ENCODE results near the gene FGF4. TPM values are rescaled to one million over a fixed set of nuclear protein-coding genes. Genes with fewer than 3 reads are reported as not detected.

Gene FGF4
- total RNA-seq, 2 donors from 2014 or later = 0.27 to 3.5 TPM

GRCh38 chr11:69760319-69760718 is 14.8 kb downstream of the FGF4 start:
- Histone ChIP-seq H3K27ac (ENCODE audit: low read depth, low read length) (no peak overlapping the region), H3K9ac (ENCODE audit: extremely low read depth, low read length, poor library complexity, severe bottlenecking) (no peak overlapping the region), H3K27me3 (ENCODE audit: control insufficient read depth, insufficient read depth, low read length, poor library complexity, severe bottlenecking) (no peaks in the 10 kb centered on the region), H3K9me3 (ENCODE audit: control insufficient read depth, low read length) (no peaks in the 10 kb centered on the region), H3K36me3 (ENCODE audit: control insufficient read depth, insufficient read depth, low read length) (no peaks in the 10 kb centered on the region), H3K4me1 (ENCODE audit: control insufficient read depth, insufficient read depth, low read length) (peaks cover 3% of the 10 kb centered on the region), H3K4me3 (ENCODE audit: low read length) (no peak overlapping the region)
- DNase-seq = no peak
- Mint-ChIP-seq H3K9me3 (peaks cover 10% of the 10 kb centered on the region), H3K36me3 (ENCODE audit: low read depth) (peaks cover 4% of the 10 kb centered on the region), H3K27ac (no peak overlapping the region), H3K4me1 (peaks cover 11% of the 10 kb centered on the region), H3K4me3 (no peak overlapping the region), H3K27me3 (ENCODE audit: insufficient read depth) (peaks cover 7% of the 10 kb centered on the region)
- 90 to 94% methylated on average over 3 to 4 of the region's 4 CpGs for WGBS, 2 experiments (ENCODE audit: insufficient coverage in 1 of 2, insufficient read length in 1 of 2)
- TF ChIP-seq CTCF (conservative IDR thresholded peaks at IDR 0.05) = no peak

DNA sequence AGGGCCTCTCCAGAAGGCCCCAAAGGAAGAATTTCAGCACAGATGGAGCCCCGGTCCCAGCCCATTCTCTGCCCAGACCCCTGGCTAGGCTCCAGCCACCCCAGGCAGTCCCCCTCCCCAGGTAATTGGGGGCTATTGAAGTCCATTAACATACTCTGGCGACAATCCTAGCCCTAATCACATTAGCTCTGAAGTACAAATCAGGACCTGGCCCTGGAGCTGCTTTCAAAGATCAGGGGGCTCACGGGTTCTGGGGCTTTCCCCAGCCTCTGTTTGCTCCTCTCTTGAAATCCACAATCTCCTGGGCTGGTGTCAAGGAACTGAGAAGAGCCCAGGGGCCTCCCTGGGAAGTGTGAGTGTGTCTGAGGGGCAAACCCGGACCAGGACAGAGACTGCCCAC is 22.3 kb downstream of the FGF4 start:
- Mint-ChIP-seq H3K4me1 (peaks cover 12% of the 10 kb centered on the region), H3K4me3 (no peak overlapping the region), H3K27ac (peak overlapping the region; percentile 48), H3K36me3 (ENCODE audit: low read depth) (peaks cover 4% of the 10 kb centered on the region), H3K27me3 (ENCODE audit: insufficient read depth) (peaks cover 7% of the 10 kb centered on the region), H3K9me3 (peaks cover 7% of the 10 kb centered on the region)
- peak; percentile 66 for DNase-seq
- Histone ChIP-seq H3K27ac (ENCODE audit: low read depth, low read length) (no peak overlapping the region), H3K36me3 (ENCODE audit: control insufficient read depth, insufficient read depth, low read length) (no peaks in the 10 kb centered on the region), H3K4me1 (ENCODE audit: control insufficient read depth, insufficient read depth, low read length) (peaks cover 4% of the 10 kb centered on the region), H3K9me3 (ENCODE audit: control insufficient read depth, low read length) (no peaks in the 10 kb centered on the region), H3K4me3 (ENCODE audit: low read length) (no peak overlapping the region), H3K27me3 (ENCODE audit: control insufficient read depth, insufficient read depth, low read length, poor library complexity, severe bottlenecking) (no peaks in the 10 kb centered on the region), H3K9ac (ENCODE audit: extremely low read depth, low read length, poor library complexity, severe bottlenecking) (no peak overlapping the region)
- WGBS, 2 experiments (ENCODE audit: insufficient coverage in 1 of 2, insufficient read length in 1 of 2) = 46 to 57% methylated on average over 3 to 4 of the region's 4 CpGs
- no peak for TF ChIP-seq CTCF (conservative IDR thresholded peaks at IDR 0.05)

DNA sequence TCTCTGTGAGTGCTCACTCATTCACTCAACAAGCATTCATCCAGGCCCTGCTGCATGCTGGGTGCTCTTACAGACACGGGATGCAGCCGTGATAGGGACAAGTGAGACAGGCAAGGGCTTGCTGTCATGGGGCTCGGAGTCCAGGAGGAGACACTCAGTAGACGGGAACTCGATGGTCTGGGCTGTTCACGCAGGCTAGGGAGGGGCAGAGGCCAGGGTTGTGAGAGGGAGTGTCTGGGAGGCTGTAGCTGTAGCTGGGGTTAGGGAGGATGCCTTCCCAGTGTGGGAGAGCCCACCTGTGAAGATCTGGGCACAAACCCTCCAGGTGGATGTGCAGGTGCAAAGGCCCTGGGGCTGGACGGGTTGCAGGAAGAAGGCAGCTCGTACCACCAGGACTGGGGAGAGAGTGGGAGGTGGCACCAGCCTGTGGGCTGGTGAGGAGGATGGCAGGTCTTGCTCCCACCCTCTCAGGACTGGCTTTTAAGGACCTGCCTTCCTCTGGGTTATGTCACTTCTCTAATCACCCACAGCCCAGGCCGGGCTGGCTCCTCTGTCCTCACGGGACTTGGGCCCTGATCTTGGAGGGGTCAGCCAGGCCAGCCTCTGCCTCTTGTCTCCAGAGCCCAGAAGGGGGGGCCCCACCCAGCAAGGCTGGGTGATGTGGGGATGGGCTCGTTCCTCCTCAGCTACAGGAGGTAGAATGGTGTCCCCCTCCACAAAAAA is 24.1 kb downstream of the FGF4 start:
- H3K36me3 Mint-ChIP-seq (ENCODE audit: low read depth) = peaks cover 1% of the 10 kb centered on the region
- H3K9me3 Mint-ChIP-seq = peaks cover 2% of the 10 kb centered on the region
- Histone ChIP-seq H3K4me3 (ENCODE audit: low read length) (no peak overlapping the region), H3K27ac (ENCODE audit: low read depth, low read length) (no peak overlapping the region), H3K9me3 (ENCODE audit: control insufficient read depth, low read length) (no peaks in the 10 kb centered on the region), H3K9ac (ENCODE audit: extremely low read depth, low read length, poor library complexity, severe bottlenecking) (no peak overlapping the region), H3K36me3 (ENCODE audit: control insufficient read depth, insufficient read depth, low read length) (no peaks in the 10 kb centered on the region), H3K27me3 (ENCODE audit: control insufficient read depth, insufficient read depth, low read length, poor library complexity, severe bottlenecking) (no peaks in the 10 kb centered on the region), H3K4me1 (ENCODE audit: control insufficient read depth, insufficient read depth, low read length) (peaks cover 4% of the 10 kb centered on the region)
- 91 to 92% methylated on average over 7 to 11 of the region's 11 CpGs for WGBS, 2 experiments (ENCODE audit: insufficient coverage in 1 of 2, insufficient read length in 1 of 2)
- no peak for TF ChIP-seq CTCF (conservative IDR thresholded peaks at IDR 0.05)
- DNase-seq = peak; percentile 57
- no peak overlapping the region for H3K4me3 Mint-ChIP-seq
- H3K4me1 Mint-ChIP-seq = peaks cover 12% of the 10 kb centered on the region
- no peak overlapping the region for H3K27ac Mint-ChIP-seq
- H3K27me3 Mint-ChIP-seq (ENCODE audit: insufficient read depth) = peaks cover 1% of the 10 kb centered on the region
